ENCODE data around the gene SLC51B.

SLC51B gene

GRCh38 chr15:65091946-65092770 lies 47.0 kb downstream of the SLC51B start:
- TF ChIP-seq POLR2AphosphoS5 (IDR thresholded peaks at IDR 0.05; ENCODE audit: low read depth, low read length) (no peak), SIN3A (IDR thresholded peaks at IDR 0.05; ENCODE audit: borderline replicate concordance, insufficient read depth, low read length) (no peak), FOXP2 (optimal IDR thresholded peaks at IDR 0.05; ENCODE audit: borderline replicate concordance, extremely low read depth, extremely low read length, insufficient read depth) (no peak), REST (IDR thresholded peaks at IDR 0.05; ENCODE audit: insufficient read depth in 1 of 2, low read depth in 2 of 2, low read length in 2 of 2) (no peak), TAF1 (IDR thresholded peaks at IDR 0.05; ENCODE audit: borderline replicate concordance, insufficient read depth, low read length) (no peak)

GRCh38 chr15:65092911-65093792 lies 48.0 kb downstream of the SLC51B start:
- TF ChIP-seq TAF1 (IDR thresholded peaks at IDR 0.05; ENCODE audit: borderline replicate concordance, insufficient read depth, low read length) (no peak), SIN3A (IDR thresholded peaks at IDR 0.05; ENCODE audit: borderline replicate concordance, insufficient read depth, low read length) (no peak), POLR2AphosphoS5 (IDR thresholded peaks at IDR 0.05; ENCODE audit: low read depth, low read length) (no peak), FOXP2 (optimal IDR thresholded peaks at IDR 0.05; ENCODE audit: borderline replicate concordance, extremely low read depth, extremely low read length, insufficient read depth) (no peak), REST (IDR thresholded peaks at IDR 0.05; ENCODE audit: insufficient read depth in 1 of 2, low read depth in 2 of 2, low read length in 2 of 2) (no peak)

- TF ChIP-seq TAF1 (IDR thresholded peaks at IDR 0.05; ENCODE audit: borderline replicate concordance, insufficient read depth, low read length) (no peak), POLR2AphosphoS5 (IDR thresholded peaks at IDR 0.05; ENCODE audit: low read depth, low read length) (no peak), FOXP2 (optimal IDR thresholded peaks at IDR 0.05; ENCODE audit: borderline replicate concordance, extremely low read depth, extremely low read length, insufficient read depth) (no peak), REST (IDR thresholded peaks at IDR 0.05; ENCODE audit: insufficient read depth in 1 of 2, low read depth in 2 of 2, low read length in 2 of 2) (no peak), SIN3A (IDR thresholded peaks at IDR 0.05; ENCODE audit: borderline replicate concordance, insufficient read depth, low read length) (no peak)
Observed at GRCh38 chr15:65094294-65094995, 49.3 kb downstream of the SLC51B start.

- TF ChIP-seq REST (IDR thresholded peaks at IDR 0.05; ENCODE audit: insufficient read depth in 1 of 2, low read depth in 2 of 2, low read length in 2 of 2) (no peak), FOXP2 (optimal IDR thresholded peaks at IDR 0.05; ENCODE audit: borderline replicate concordance, extremely low read depth, extremely low read length, insufficient read depth) (no peak), TAF1 (IDR thresholded peaks at IDR 0.05; ENCODE audit: borderline replicate concordance, insufficient read depth, low read length) (no peak), SIN3A (IDR thresholded peaks at IDR 0.05; ENCODE audit: borderline replicate concordance, insufficient read depth, low read length) (no peak), POLR2AphosphoS5 (IDR thresholded peaks at IDR 0.05; ENCODE audit: low read depth, low read length) (no peak)
Observed at GRCh38 chr15:65095011-65095746, 50.0 kb downstream of the SLC51B start.
